IPS DF 4.7 (cell line): ENCODE measurements around the gene CEP85L.
A peak's percentile ranks its signal among the peaks of the same experiment; 100 is the strongest.

Source experiments
- DNase-seq: peaks from one replicate; pipeline ENCODE4 v3.0.0-alpha.2; 2013; ENCODE audit warnings: low spot score; ENCODE audit errors: extremely low read depth

Gene CEP85L

GRCh38 chr6:118580585-118581419, 70.6 kb downstream of the CEP85L start:
- DNase-seq: peak; percentile 66

GRCh38 chr6:118579786-118580185, 71.6 kb downstream of the CEP85L start:
- DNase-seq: no peak

GRCh38 chr6:118578617-118579016, 72.8 kb downstream of the CEP85L start:
- no peak for DNase-seq

- DNase-seq: no peak
These were observed 73.4 kb downstream of the CEP85L start for GRCh38 chr6:118577972-118578371.

- DNase-seq: no peak
These were observed 77.1 kb downstream of the CEP85L start for GRCh38 chr6:118574051-118574865.

- DNase-seq: no peak
These were observed 80.3 kb downstream of the CEP85L start for GRCh38 chr6:118571121-118571520.

- DNase-seq: no peak
These were observed 81.9 kb downstream of the CEP85L start for GRCh38 chr6:118569498-118569897.

GRCh38 chr6:118567974-118568373, 83.4 kb downstream of the CEP85L start:
- DNase-seq: no peak

- DNase-seq: peak; percentile 36
These were observed 86.0 kb downstream of the CEP85L start for GRCh38 chr6:118565311-118565960.

GRCh38 chr6:118562959-118563358, 88.4 kb downstream of the CEP85L start:
- no peak for DNase-seq

- no peak for DNase-seq
These were observed 89.1 kb downstream of the CEP85L start for GRCh38 chr6:118562248-118562647.

- no peak for DNase-seq
These were observed 91.7 kb downstream of the CEP85L start for GRCh38 chr6:118559659-118560058.

- DNase-seq: no peak
These were observed 92.8 kb downstream of the CEP85L start for GRCh38 chr6:118558464-118559217.

GRCh38 chr6:118554698-118555097, 96.7 kb downstream of the CEP85L start:
- DNase-seq: no peak

- DNase-seq: no peak
These were observed 98.3 kb downstream of the CEP85L start for GRCh38 chr6:118553132-118553531.

GRCh38 chr6:118551063-118552053, 100.0 kb downstream of the CEP85L start:
- DNase-seq: no peak

- no peak for DNase-seq
These were observed 102.8 kb downstream of the CEP85L start for GRCh38 chr6:118548613-118549012.

GRCh38 chr6:118548136-118548535, 103.3 kb downstream of the CEP85L start, which contains the start of gene PLN:
Gene PLN (plus strand): TSS chr6:118548296. CDS start chr6:118558922, 10,626 bp downstream.
- no peak for DNase-seq

GRCh38 chr6:118546880-118547218, 104.5 kb downstream of the CEP85L start:
- DNase-seq: no peak
